ENCODE measurements around the gene MAPKBP1. TPM values are rescaled to one million over a fixed set of nuclear protein-coding genes. Genes with fewer than 3 reads are reported as not detected.

MAPKBP1 gene
- polyA plus RNA-seq, 2 of the 4 experiments (the other 2 are of a cell fraction) = 2.5 to 6.1 TPM

DNA sequence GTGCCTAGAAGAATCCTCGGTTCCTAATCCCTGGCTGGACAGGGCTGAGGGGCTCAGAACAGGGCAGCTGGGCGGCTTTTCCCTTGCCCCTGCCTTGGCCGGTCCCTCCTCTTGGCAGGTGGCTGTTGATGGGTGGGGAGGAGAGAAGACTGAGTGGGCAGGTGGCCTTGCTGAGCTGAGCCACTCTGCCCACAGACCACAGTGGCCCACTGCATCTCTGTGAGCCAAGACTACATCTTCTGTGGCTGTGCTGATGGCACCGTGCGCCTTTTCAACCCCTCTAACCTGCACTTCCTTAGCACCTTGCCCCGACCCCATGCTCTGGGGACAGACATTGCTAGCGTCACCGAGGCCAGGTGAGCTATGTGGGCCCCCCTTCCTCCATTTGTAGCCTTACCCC is 39.1 kb downstream of the MAPKBP1 start:
- TF ChIP-seq NR3C1 (IDR thresholded peaks at IDR 0.05) (no peak), MYC (IDR thresholded peaks at IDR 0.05; ENCODE audit: borderline replicate concordance, low read length) (no peak), ATOH8 (CRISPR knock-in tag; IDR thresholded peaks at IDR 0.05; ENCODE audit: low read depth) (no peak), ZC3H11A (IDR thresholded peaks at IDR 0.05) (no peak), HOXB13 (CRISPR knock-in tag; IDR thresholded peaks at IDR 0.05; ENCODE audit: low read depth) (no peak), NFE2L2 (conservative IDR thresholded peaks at IDR 0.05; ENCODE audit: low read length) (no peak), USF2 (IDR thresholded peaks at IDR 0.05) (no peak), EHMT2 (IDR thresholded peaks at IDR 0.05; ENCODE audit: low read depth) (no peak), CEBPB (IDR thresholded peaks at IDR 0.05) (no peak), REST (IDR thresholded peaks at IDR 0.05) (no peak), POLR2A (IDR thresholded peaks at IDR 0.05; ENCODE audit: low read length) (no peak), KDM5A (IDR thresholded peaks at IDR 0.05) (no peak)
- TF ChIP-seq, protein P1, sequence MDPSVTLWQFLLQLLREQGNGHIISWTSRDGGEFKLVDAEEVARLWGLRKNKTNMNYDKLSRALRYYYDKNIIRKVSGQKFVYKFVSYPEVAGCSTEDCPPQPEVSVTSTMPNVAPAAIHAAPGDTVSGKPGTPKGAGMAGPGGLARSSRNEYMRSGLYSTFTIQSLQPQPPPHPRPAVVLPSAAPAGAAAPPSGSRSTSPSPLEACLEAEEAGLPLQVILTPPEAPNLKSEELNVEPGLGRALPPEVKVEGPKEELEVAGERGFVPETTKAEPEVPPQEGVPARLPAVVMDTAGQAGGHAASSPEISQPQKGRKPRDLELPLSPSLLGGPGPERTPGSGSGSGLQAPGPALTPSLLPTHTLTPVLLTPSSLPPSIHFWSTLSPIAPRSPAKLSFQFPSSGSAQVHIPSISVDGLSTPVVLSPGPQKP (IDR thresholded peaks at IDR 0.05; ENCODE audit: low read depth, low read length) = no peak
- H3K9me3 ChIP-seq = no peaks in the 10 kb centered on the region
- no peak overlapping the region for H3K4me2 ChIP-seq
- no peaks in the 10 kb centered on the region for H3K4me1 ChIP-seq
- no peak for DNase-seq (ENCODE audit: low read depth in 1 of 2, low spot score in 1 of 2)
- no peak overlapping the region for H3K4me3 ChIP-seq
- ChIA-PET POLR2A (interaction anchor here (0.5 kb wide), 1 partner anchor 116 kb away, joined by 3 read pairs; no protein-coding TSS in a partner anchor), CTCF (interaction anchor here (0.8 to 6.4 kb wide), 8 partner anchors 7 to 347 kb away, joined by 3 to 103 read pairs (median 11); partner anchors contain the start of genes JMJD7 and MAPKBP1)
- no peak for ATAC-seq
- H3K27ac ChIP-seq = no peak overlapping the region
- no peak for FAIRE-seq
- 90% methylated on average over 8 of the region's 8 CpGs for WGBS (ENCODE audit: missing lambda C conversion rate)

GRCh38 chr15:41814534-41814933 is 40.2 kb downstream of the MAPKBP1 start:
- ATAC-seq = no peak
- CTCF ChIA-PET = interaction anchor here (2.0 to 6.4 kb wide), 2 partner anchors 40 to 118 kb away, joined by 5 to 103 read pairs; partner anchors contain the start of gene MAPKBP1
- POLR2A ChIA-PET = no interaction called here

More at GRCh38 chr15:41814534-41814933, 40.2 kb downstream of the MAPKBP1 start:
- no peak for DNase-seq (ENCODE audit: low read depth in 1 of 2, low spot score in 1 of 2)
- TF ChIP-seq HOXA7 (CRISPR knock-in tag; IDR thresholded peaks at IDR 0.05) (no peak), PHF8 (IDR thresholded peaks at IDR 0.05; ENCODE audit: borderline replicate concordance, low read depth) (no peak), ATOH8 (CRISPR knock-in tag; IDR thresholded peaks at IDR 0.05; ENCODE audit: low read depth) (no peak), CTCF (IDR thresholded peaks at IDR 0.05) (no peak), FOXS1 (CRISPR knock-in tag; IDR thresholded peaks at IDR 0.05) (no peak)
- no peak for FAIRE-seq
- 89% methylated on average over 5 of the region's 5 CpGs for WGBS (ENCODE audit: missing lambda C conversion rate)
- Histone ChIP-seq H3K9me3 (no peaks in the 10 kb centered on the region), H3K4me1 (no peaks in the 10 kb centered on the region), H3K4me2 (no peak overlapping the region), H3K27ac (no peak overlapping the region), H3K4me3 (no peak overlapping the region)

Data from A549 (cell line).